Activated CD8-positive, alpha-beta memory T cell treated with anti-CD3 and anti-CD28 coated beads for 4 hours (primary cell): ENCODE measurements around the gene TPSAB1.
"Not testable (repeated sequence)": the region's sequence is repeated elsewhere in the genome, so short reads cannot be mapped to it uniquely, and the experiment has no call there.

Experiments
- DNase-seq, 2 donors: peaks; one replicate each; pipeline ENCODE4 v3.0.0-alpha.2; 2020; ENCODE audit warnings: low read depth in 2 of 2

The TPSAB1 gene

GRCh38 chr16:1240436-1240835 is at the start of gene TPSAB1:
TPSAB1 (plus strand) TSS chr16:1240705; CDS start chr16:1240939, 234 bp downstream.
- not testable (repeated sequence) for DNase-seq

GRCh38 chr16:1190789-1191188 is 49.7 kb upstream of the TPSAB1 start:
- DNase-seq, result not testable (repeated sequence)

GRCh38 chr16:1192384-1193073 is 48.0 kb upstream of the TPSAB1 start:
- no peak for DNase-seq

- no peak for DNase-seq
These were observed 47.2 kb upstream of the TPSAB1 start for GRCh38 chr16:1193143-1193824.

GRCh38 chr16:1193825-1194581 is 46.5 kb upstream of the TPSAB1 start:
- no peak for DNase-seq

- no peak for DNase-seq
These were observed 45.7 kb upstream of the TPSAB1 start for GRCh38 chr16:1194665-1195392.

- DNase-seq, result no peak
These were observed 45.2 kb upstream of the TPSAB1 start for GRCh38 chr16:1195393-1195666.

- no peak for DNase-seq
These were observed 44.0 kb upstream of the TPSAB1 start for GRCh38 chr16:1196494-1196893.

GRCh38 chr16:1197237-1197866 is 43.2 kb upstream of the TPSAB1 start:
- no peak for DNase-seq

- no peak for DNase-seq
These were observed 42.3 kb upstream of the TPSAB1 start for GRCh38 chr16:1198194-1198593.

GRCh38 chr16:1198671-1199346 is 41.7 kb upstream of the TPSAB1 start:
- DNase-seq, result not testable (repeated sequence)

GRCh38 chr16:1199347-1200013 is 41.0 kb upstream of the TPSAB1 start:
- DNase-seq, result no peak

GRCh38 chr16:1200014-1200627 is 40.4 kb upstream of the TPSAB1 start:
- DNase-seq, result no peak

GRCh38 chr16:1201444-1201843 is 39.1 kb upstream of the TPSAB1 start:
- no peak for DNase-seq

- DNase-seq, result no peak
These were observed 38.2 kb upstream of the TPSAB1 start for GRCh38 chr16:1202274-1202673.

GRCh38 chr16:1204933-1205332 is 35.6 kb upstream of the TPSAB1 start:
- DNase-seq, result no peak

- no peak for DNase-seq
These were observed 34.2 kb upstream of the TPSAB1 start for GRCh38 chr16:1206326-1206725.

- DNase-seq, result no peak
These were observed 33.7 kb upstream of the TPSAB1 start for GRCh38 chr16:1206786-1207185.

- DNase-seq, result no peak
These were observed 32.2 kb upstream of the TPSAB1 start for GRCh38 chr16:1208239-1208830.

GRCh38 chr16:1209081-1209480 is 31.4 kb upstream of the TPSAB1 start:
- no peak for DNase-seq
